ENCODE data around the gene CBR3.

DNA sequence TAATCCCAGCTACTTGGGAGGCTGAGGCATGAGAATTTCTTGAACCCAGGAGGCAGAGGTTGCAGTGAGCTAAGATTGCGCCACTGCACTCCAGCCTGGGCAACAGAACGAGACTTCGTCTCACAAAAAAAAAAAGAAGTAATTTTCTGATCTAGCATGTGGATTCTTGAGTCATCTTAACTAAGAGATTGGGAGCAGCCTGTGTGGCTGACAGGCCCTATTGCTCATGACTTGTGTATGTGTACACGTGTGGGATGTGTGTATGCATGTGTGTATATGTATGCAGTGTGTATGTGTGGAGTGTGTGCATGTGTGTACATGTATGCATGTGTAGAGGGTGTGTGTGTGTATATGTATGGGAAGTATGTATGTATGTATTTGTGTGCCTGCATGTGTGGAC lies 51.2 kb downstream of the CBR3 start:
- TF ChIP-seq, protein P1, sequence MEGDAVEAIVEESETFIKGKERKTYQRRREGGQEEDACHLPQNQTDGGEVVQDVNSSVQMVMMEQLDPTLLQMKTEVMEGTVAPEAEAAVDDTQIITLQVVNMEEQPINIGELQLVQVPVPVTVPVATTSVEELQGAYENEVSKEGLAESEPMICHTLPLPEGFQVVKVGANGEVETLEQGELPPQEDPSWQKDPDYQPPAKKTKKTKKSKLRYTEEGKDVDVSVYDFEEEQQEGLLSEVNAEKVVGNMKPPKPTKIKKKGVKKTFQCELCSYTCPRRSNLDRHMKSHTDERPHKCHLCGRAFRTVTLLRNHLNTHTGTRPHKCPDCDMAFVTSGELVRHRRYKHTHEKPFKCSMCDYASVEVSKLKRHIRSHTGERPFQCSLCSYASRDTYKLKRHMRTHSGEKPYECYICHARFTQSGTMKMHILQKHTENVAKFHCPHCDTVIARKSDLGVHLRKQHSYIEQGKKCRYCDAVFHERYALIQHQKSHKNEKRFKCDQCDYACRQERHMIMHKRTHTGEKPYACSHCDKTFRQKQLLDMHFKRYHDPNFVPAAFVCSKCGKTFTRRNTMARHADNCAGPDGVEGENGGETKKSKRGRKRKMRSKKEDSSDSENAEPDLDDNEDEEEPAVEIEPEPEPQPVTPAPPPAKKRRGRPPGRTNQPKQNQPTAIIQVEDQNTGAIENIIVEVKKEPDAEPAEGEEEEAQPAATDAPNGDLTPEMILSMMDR (IDR thresholded peaks at IDR 0.05; ENCODE audit: insufficient read depth, low read length, poor library complexity, severe bottlenecking) = no peak
- TF ChIP-seq EZH2phosphoT487 (conservative IDR thresholded peaks at IDR 0.05; ENCODE audit: low read length) = no peak
